IPS-15b (cell line): ENCODE data around the gene MAGI2.

Experiments
- H3K27me3 ChIP-seq: one replicate; pipeline ENCODE4 v1.6.1; 2013; ENCODE audit warnings: low read length; ENCODE audit not compliant: control insufficient read depth, insufficient read depth
- H3K36me3 ChIP-seq: one replicate; pipeline ENCODE4 v1.6.1; 2013; ENCODE audit warnings: low read length; ENCODE audit not compliant: control insufficient read depth, insufficient read depth
- H3K4me1 ChIP-seq: one replicate; pipeline ENCODE4 v1.6.1; 2013; ENCODE audit warnings: mild to moderate bottlenecking, low read length; ENCODE audit not compliant: control insufficient read depth, insufficient read depth
- H3K4me3 ChIP-seq: one replicate; pipeline ENCODE4 v1.5.1; 2013; ENCODE audit warnings: low read depth, low read length
- H3K9ac ChIP-seq: one replicate; pipeline ENCODE4 v1.6.1; 2013; ENCODE audit warnings: low read depth, mild to moderate bottlenecking, low read length
- H3K9me3 ChIP-seq: one replicate; pipeline ENCODE4 v1.6.1; 2013; ENCODE audit warnings: mild to moderate bottlenecking, low read length; ENCODE audit not compliant: control insufficient read depth, insufficient read depth

MAGI2 gene

DNA sequence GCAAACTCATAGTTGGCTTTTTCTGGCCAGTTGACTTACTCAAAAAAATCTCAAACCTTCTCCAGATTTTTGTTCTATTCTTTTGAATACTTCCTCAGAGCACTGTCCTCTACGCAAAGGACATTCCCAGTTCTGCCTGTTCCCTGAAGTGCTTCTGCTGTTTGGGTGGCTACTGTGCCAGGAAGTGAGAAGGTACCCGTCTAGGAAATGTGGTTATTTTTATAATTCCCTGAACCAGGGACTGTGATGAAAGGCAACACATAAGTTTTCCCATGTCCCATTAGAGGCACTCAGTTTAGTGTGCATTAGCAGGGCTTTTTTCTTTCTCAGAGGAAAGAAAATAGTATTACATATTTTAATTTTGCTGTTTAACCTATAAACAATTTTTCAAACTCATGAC, 1284.6 kb downstream of the MAGI2 start:
- Histone ChIP-seq H3K36me3 (no peaks in the 10 kb centered on the region), H3K9ac (no peak overlapping the region), H3K27me3 (no peaks in the 10 kb centered on the region), H3K9me3 (no peaks in the 10 kb centered on the region), H3K4me3 (no peak overlapping the region), H3K4me1 (peaks cover 16% of the 10 kb centered on the region)

DNA sequence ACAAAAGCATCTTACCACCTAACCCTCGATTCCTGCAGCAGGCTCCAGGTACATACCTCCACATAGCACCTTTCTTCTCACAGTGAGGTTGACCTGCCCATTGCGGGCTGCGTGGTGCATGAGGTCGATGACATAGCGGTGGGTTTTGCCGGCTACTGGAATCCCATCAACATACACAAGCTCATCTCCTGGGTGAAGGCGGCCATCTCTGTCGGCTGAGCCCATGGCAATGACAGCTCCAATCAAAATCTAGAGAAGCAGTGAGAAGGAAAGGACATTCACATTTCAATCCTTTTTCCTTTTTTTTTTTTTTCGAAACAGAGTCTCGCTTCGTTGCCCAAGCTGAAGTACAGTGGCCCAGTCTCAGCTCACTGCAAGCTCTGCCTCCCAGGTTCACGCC, 1285.6 kb downstream of the MAGI2 start:
- no peaks in the 10 kb centered on the region for H3K36me3 ChIP-seq
- H3K27me3 ChIP-seq = no peaks in the 10 kb centered on the region
- peaks cover 15% of the 10 kb centered on the region for H3K4me1 ChIP-seq
- H3K9ac ChIP-seq = no peak overlapping the region
- H3K4me3 ChIP-seq = no peak overlapping the region
- no peaks in the 10 kb centered on the region for H3K9me3 ChIP-seq

DNA sequence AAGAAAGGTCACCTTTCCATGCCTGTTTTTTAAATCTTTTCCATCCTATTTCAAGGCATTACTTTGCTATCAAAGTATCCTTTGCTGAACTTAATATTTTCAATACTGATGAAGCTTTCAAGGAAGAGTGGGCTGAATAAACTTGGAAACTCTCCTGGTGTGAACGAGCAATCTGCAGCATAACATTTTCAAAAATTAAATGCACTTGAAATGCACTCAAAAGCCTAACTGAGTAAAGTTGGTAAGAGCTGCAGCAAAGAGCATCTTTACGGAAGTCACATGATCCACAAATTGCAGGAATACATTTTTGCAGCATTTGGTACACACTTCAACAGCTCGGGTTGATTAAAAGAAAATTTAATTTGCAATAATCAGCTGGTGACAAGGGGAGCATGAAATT, 1287.6 kb downstream of the MAGI2 start:
- Histone ChIP-seq H3K9ac (no peak overlapping the region), H3K4me1 (no peaks in the 10 kb centered on the region), H3K36me3 (no peaks in the 10 kb centered on the region), H3K27me3 (no peaks in the 10 kb centered on the region), H3K9me3 (no peaks in the 10 kb centered on the region), H3K4me3 (no peak overlapping the region)

DNA sequence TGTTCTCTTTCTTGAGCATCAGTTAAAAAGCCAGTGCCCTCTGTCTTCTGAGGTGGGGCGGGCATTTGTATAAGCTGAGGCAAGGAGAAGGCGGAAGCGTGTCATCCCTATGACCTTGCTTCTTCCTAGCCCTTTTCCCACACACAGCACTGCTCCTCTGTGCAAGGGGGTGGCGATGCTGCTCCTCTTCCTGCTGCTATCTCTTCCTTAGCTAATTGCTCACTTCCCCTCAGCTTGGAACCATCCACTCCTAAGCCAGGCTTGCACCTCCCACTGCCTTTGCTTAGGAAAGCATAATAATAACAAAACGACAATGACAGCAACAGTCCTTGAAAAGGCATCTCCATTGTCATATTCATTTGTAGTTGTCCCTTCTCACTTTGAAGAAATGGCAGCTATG, 1288.0 kb downstream of the MAGI2 start:
- no peaks in the 10 kb centered on the region for H3K9me3 ChIP-seq
- peaks cover under 1% of the 10 kb centered on the region for H3K4me1 ChIP-seq
- no peak overlapping the region for H3K9ac ChIP-seq
- no peaks in the 10 kb centered on the region for H3K27me3 ChIP-seq
- H3K36me3 ChIP-seq = no peaks in the 10 kb centered on the region
- no peak overlapping the region for H3K4me3 ChIP-seq

DNA sequence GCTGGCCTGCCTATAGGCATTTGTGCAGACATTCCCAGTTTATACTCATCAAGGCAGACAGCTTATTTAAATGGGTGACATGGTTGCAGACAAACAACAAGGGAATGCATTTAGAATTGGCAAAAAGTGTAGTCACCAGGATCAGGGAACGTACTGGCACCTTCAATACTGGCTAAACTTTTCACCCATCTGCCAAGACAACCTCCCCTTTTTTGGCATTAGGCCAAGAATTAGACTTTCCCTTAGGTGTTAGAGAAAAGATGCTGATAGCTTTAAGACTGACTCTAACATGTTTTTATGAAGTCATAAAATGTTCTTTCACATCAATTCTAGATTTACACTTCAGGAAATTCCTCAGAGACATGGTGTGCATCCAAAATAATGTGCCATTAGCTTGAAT, 1289.0 kb downstream of the MAGI2 start:
- Histone ChIP-seq H3K9me3 (no peaks in the 10 kb centered on the region), H3K36me3 (no peaks in the 10 kb centered on the region), H3K4me1 (peaks cover 11% of the 10 kb centered on the region), H3K9ac (no peak overlapping the region), H3K4me3 (no peak overlapping the region), H3K27me3 (no peaks in the 10 kb centered on the region)

DNA sequence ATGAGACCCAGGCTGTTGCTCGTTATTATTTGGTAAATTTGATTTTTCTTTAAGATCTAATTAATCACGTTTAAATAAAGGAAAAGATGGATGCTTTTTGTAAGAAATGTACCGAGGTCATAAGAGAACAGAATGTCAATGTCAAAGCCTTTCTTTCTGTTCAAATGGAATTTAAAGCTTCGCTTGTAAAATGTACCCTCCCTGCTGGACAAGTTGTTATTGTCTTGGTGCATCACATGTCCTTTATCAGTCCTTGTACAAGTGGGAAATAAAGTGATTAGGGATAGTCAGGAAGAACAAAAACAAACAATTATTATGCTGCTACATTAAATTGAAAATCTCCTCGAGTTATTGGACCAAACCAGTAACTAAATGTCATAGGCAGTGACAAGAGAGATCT, 1291.7 kb downstream of the MAGI2 start:
- no peaks in the 10 kb centered on the region for H3K36me3 ChIP-seq
- H3K9me3 ChIP-seq = no peaks in the 10 kb centered on the region
- peaks cover 31% of the 10 kb centered on the region for H3K4me1 ChIP-seq
- no peak overlapping the region for H3K4me3 ChIP-seq
- no peak overlapping the region for H3K9ac ChIP-seq
- no peaks in the 10 kb centered on the region for H3K27me3 ChIP-seq

DNA sequence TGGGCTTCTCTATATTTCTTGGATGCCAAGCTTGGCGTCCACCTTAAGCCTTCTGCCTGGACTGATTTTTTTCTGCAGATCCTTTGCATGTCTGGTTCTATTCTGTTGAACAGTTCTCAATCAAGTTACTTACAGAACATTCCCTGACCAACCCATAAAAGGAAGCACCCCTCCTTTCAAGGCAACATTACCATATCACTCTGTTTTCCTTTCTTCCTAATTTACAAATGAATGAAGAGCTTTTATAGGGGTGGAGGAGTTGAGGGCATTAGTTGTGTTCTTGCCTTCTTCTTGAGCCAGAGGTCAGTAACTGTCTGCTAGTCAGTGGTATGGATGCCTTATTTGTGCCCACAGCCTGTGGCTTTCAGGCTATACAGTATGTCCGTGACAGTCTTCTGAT, 1293.9 kb downstream of the MAGI2 start:
- Histone ChIP-seq H3K4me3 (no peak overlapping the region), H3K27me3 (no peaks in the 10 kb centered on the region), H3K9ac (no peak overlapping the region), H3K4me1 (peaks cover 32% of the 10 kb centered on the region), H3K36me3 (no peaks in the 10 kb centered on the region), H3K9me3 (no peaks in the 10 kb centered on the region)

DNA sequence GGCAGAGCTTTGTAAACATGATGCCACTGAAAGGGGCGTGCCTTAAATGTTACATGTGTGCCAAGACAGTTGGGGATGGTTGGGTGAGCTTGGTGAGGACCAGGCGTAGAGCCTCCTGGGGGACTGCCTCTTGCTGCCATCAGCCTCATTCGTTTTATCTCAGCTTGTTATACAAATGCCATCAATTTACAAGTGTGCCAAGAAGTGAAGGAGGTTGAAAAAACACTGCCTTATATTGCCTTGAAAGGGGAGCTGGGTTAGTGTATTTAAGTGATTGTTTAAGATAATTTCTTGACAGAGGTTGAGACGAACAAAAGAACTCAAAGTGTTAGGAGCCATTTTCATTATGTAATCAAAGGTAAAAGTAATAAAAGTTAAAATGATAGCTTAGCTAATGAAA, 1300.2 kb downstream of the MAGI2 start:
- Histone ChIP-seq H3K9ac (no peak overlapping the region), H3K9me3 (no peaks in the 10 kb centered on the region), H3K4me1 (peaks cover 15% of the 10 kb centered on the region), H3K4me3 (no peak overlapping the region), H3K27me3 (no peaks in the 10 kb centered on the region), H3K36me3 (no peaks in the 10 kb centered on the region)

DNA sequence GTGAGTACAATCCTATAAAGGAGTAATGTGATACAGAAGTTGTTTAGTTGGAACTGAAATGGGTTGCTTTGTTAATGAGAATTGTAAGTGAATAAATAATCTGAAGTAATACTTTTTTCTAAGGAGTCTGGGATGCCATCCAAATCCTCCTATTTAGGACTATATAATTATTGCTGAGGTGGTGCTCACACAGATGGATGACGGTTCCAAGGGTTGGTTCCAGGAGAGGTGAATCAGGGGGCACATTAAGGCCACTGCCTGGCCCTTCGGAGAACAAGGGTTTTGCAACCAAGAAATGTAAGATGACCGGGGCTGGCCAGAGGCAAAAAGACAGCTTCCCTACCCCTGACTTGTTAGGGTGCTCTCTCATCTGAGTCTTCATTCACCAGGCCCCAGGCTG, 1302.2 kb downstream of the MAGI2 start:
- Histone ChIP-seq H3K4me3 (no peak overlapping the region), H3K4me1 (no peaks in the 10 kb centered on the region), H3K36me3 (no peaks in the 10 kb centered on the region), H3K9ac (no peak overlapping the region), H3K9me3 (no peaks in the 10 kb centered on the region), H3K27me3 (no peaks in the 10 kb centered on the region)

DNA sequence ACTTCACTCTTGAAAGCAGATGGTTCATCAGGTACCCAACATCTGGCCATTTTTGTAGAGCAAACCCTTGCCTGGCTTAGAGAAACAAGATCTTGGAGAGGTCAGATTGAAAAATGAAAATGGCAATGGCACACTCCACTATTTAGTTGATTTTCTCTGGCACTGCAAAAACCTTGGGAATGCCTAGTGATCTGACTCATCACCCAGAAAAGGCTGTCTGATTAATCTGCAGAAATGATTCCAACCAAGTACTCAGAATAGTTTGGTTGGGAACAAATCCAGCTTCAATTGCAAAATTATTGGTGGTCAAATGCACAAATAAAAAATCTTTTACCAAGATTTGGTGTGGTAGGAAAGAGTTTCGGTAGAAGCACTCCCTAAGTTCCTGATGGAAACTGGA, 1303.7 kb downstream of the MAGI2 start:
- no peak overlapping the region for H3K9ac ChIP-seq
- no peaks in the 10 kb centered on the region for H3K4me1 ChIP-seq
- H3K27me3 ChIP-seq = no peaks in the 10 kb centered on the region
- H3K4me3 ChIP-seq = no peak overlapping the region
- H3K9me3 ChIP-seq = no peaks in the 10 kb centered on the region
- no peaks in the 10 kb centered on the region for H3K36me3 ChIP-seq

DNA sequence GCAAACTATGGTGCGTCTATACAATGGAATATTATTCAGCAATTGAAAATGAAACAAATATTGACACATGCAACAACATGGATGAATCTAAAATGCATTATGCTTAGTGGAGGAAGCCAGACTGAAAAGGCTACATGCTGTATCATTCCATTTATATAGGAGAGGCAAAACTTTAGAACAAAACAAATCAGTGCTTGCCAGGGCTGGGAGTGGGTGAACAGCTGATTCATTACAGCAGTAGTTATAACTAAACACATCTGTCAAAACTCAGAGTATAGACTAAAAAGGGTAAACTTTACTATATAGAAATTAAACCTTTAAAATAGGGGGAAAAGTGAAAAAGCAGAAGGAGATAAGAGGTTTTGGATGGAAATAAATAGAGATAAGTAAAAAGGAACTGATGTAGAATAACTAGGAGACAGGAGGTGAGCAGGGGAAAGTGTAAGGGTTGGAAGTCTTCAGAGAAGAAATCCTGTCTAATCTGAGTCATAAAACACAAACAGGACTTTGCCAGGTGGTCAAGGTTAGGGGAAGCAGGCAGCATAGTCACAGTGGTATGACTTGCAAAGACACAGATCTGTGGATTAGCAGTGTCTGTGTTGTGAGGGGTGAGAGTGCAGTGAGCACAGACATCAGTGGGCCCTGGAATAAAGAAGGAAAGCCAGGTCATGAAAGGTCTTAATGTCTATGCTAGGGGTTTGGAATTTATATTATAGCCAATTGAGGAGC, 1305.1 kb downstream of the MAGI2 start:
- no peaks in the 10 kb centered on the region for H3K36me3 ChIP-seq
- no peaks in the 10 kb centered on the region for H3K4me1 ChIP-seq
- H3K4me3 ChIP-seq = no peak overlapping the region
- H3K27me3 ChIP-seq = no peaks in the 10 kb centered on the region
- H3K9me3 ChIP-seq = no peaks in the 10 kb centered on the region
- H3K9ac ChIP-seq = no peak overlapping the region

DNA sequence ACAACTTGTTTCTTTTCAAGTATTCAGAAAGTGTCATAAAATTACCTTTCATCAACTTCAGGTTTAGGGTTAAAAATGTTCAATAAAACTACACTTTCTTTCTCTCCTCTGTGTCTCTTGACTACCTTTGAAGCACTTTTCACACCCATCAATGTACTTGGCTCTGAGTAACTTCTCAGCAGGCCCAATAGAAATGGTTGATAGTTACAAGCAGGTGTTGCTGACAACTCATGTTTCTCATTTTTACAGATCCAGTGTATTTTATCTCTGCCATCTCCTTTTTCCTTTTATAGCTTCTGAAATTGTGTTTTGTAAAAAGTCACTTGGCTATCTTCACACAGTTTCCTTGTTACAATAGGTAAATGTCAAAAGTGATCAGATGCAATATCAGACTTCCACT, 1306.9 kb downstream of the MAGI2 start:
- no peaks in the 10 kb centered on the region for H3K4me1 ChIP-seq
- no peaks in the 10 kb centered on the region for H3K9me3 ChIP-seq
- no peak overlapping the region for H3K9ac ChIP-seq
- no peaks in the 10 kb centered on the region for H3K36me3 ChIP-seq
- no peak overlapping the region for H3K4me3 ChIP-seq
- H3K27me3 ChIP-seq = no peaks in the 10 kb centered on the region
